Measurements from ENCODE around the gene DUOX1. TPM values are rescaled to one million over a fixed set of nuclear protein-coding genes. Genes with fewer than 3 reads are reported as not detected.

DUOX1 gene
- total and polyA plus RNA-seq, 8 donors: 2.9 to 114 (median 62.6) TPM; not detected in 1

DNA sequence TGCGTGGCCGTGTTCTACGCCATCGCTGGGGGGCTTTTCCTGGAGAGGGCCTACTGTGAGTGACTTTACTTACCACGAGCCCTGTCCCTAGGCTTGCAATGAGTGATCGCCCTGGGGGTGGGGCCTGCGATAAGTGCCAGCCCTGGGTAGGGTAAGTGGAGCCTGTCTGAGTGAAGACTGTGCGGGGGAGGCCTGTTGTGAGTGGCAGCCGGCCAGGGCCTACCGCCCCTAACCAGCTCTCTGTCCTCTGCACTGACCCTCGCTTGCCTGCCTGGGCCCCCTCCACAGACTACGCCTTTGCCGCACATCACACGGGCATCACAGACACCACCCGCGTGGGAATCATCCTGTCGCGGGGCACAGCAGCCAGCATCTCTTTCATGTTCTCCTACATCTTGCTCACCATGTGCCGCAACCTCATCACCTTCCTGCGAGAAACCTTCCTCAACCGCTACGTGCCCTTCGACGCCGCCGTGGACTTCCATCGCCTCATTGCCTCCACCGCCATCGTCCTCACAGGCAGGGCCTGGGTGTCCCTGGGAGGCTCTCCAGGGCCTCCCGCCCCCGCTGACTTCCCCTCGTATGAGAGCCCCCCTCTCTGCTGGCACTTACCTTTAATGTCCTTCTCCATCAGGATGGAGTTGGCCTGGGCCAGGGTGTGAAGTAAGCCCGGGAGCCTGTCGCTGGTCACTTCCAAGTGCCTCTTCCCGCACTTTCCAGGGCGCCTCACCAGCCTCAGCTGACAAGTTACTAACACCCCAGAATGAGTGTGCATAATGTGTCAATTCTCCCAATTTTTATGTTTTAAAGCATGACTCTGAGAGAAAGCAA is 22.4 kb downstream of the DUOX1 start:
- no peaks in the 10 kb centered on the region for H3K9me3 ChIP-seq
- intact Hi-C loops (cut with DNase I; ENCODE audit: low total_unique reads): no loop called here
- WGBS, 5 donors: 94 to 96% (median 95%) methylated on average over 34 to 36 of the region's 36 CpGs
- no peak for DNase-seq
- H3K4me3 ChIP-seq: no peak overlapping the region
- H3K27me3 ChIP-seq: no peaks in the 10 kb centered on the region
- H3K4me1 ChIP-seq: no peaks in the 10 kb centered on the region
- TF ChIP-seq, protein P1, sequence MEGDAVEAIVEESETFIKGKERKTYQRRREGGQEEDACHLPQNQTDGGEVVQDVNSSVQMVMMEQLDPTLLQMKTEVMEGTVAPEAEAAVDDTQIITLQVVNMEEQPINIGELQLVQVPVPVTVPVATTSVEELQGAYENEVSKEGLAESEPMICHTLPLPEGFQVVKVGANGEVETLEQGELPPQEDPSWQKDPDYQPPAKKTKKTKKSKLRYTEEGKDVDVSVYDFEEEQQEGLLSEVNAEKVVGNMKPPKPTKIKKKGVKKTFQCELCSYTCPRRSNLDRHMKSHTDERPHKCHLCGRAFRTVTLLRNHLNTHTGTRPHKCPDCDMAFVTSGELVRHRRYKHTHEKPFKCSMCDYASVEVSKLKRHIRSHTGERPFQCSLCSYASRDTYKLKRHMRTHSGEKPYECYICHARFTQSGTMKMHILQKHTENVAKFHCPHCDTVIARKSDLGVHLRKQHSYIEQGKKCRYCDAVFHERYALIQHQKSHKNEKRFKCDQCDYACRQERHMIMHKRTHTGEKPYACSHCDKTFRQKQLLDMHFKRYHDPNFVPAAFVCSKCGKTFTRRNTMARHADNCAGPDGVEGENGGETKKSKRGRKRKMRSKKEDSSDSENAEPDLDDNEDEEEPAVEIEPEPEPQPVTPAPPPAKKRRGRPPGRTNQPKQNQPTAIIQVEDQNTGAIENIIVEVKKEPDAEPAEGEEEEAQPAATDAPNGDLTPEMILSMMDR (IDR thresholded peaks at IDR 0.05): no peak
- TF ChIP-seq POLR2A (IDR thresholded peaks at IDR 0.05): no peak
- no peak overlapping the region for H3K27ac ChIP-seq
- H3K36me3 ChIP-seq: peaks cover 17 to 69% (median 37%) of the 10 kb centered on the region in 4 donors

- Histone ChIP-seq H3K4me3 (no peak overlapping the region), H3K36me3 (peaks cover 14 to 53% (median 27%) of the 10 kb centered on the region in 4 donors), H3K27me3 (no peaks in the 10 kb centered on the region), H3K4me1 (no peaks in the 10 kb centered on the region), H3K27ac (no peak overlapping the region), H3K9me3 (no peaks in the 10 kb centered on the region)
- no peak for DNase-seq
- WGBS, 5 donors: 75 to 85% (median 81%) methylated on average over 8 of the region's 8 CpGs
- TF ChIP-seq, protein P1 (IDR thresholded peaks at IDR 0.05): no peak
- no peak for TF ChIP-seq POLR2AphosphoS5 (IDR thresholded peaks at IDR 0.05)
- TF ChIP-seq POLR2A (IDR thresholded peaks at IDR 0.05): no peak
- TF ChIP-seq EP300 (IDR thresholded peaks at IDR 0.05): no peak
- intact Hi-C loops (cut with DNase I; ENCODE audit: low total_unique reads): no loop called here
Measured at GRCh38 chr15:45155739-45156138, 25.9 kb downstream of the DUOX1 start.

DNA sequence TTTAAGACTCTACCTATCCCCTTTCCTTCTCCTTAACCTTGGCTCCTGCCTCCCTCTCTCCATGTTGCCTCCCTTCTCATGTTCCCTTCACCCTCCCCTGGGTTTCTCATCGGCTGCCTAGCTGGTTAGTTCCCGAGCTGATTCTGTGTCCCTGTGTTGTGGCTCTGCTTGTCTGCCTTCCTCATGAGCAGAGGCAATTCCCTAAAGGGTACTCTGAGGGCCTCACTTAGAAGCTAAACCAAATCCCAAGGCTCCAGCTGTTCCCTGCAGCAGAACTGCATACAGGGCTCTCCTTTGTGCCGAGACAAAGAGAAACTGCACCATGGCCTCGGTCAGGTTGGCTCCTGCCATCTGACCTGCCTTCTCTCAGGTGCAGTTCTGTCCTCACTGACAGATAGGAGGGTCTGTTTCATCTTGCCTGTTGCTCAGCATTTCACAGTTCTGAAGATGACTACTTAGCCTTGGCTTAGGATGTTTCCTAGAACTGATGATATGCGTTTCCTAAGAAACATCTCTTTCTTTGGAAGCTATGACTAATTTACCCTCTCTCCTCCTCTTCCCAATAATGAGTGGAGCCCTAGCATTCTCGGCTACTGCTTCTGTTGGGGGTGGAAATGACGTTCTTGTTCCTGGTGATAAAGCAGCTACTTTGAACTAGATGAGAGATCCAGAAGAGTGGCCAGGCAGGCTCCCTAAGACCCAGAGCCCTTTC is 27.1 kb downstream of the DUOX1 start:
- Histone ChIP-seq H3K27ac (no peak overlapping the region), H3K36me3 (peaks cover 12 to 49% (median 16%) of the 10 kb centered on the region in 4 donors), H3K4me1 (peaks cover 0 to 5% (median under 1%) of the 10 kb centered on the region in 4 donors), H3K27me3 (no peaks in the 10 kb centered on the region), H3K9me3 (no peaks in the 10 kb centered on the region), H3K4me3 (no peak overlapping the region)
- 72 to 84% (median 82%) methylated on average over 7 of the region's 7 CpGs for WGBS, 5 donors
- TF ChIP-seq POLR2AphosphoS5 (IDR thresholded peaks at IDR 0.05): no peak
- TF ChIP-seq POLR2A (IDR thresholded peaks at IDR 0.05): no peak
- no peak for TF ChIP-seq EP300 (IDR thresholded peaks at IDR 0.05)
- TF ChIP-seq, protein P1 (IDR thresholded peaks at IDR 0.05): no peak
- no peak for DNase-seq
- intact Hi-C loops (cut with DNase I; ENCODE audit: low total_unique reads): no loop called here

DNA sequence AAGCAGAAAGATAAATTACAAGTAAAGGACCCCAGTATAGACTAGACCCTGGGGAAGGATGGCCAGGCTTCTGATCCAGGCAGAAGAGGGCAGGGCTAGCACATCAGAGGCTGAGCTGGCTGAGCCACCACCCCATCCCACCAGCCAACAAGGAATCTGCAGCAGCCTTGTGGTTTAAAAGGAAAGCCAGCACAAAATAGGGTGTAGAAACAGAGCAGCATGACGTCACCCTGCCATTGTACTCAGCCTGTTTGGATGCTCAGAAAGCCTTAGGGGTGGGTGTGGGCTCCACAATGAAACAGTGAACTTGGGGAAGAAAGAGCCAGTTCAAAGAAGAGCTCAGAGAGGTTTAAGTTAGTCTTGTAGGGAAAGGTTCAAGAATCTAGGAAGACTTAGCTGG is 28.2 kb downstream of the DUOX1 start:
- H3K4me1 ChIP-seq: peaks cover 5 to 16% (median 8%) of the 10 kb centered on the region in 4 donors
- 50 to 81% (median 73%) methylated on average over 1 of the region's 1 CpG for WGBS, 5 donors
- H3K9me3 ChIP-seq: no peaks in the 10 kb centered on the region
- DNase-seq: peak in 1 of 2 donors; percentile 70
- TF ChIP-seq POLR2A (IDR thresholded peaks at IDR 0.05): no peak
- no peak for TF ChIP-seq EP300 (IDR thresholded peaks at IDR 0.05)
- no peak for TF ChIP-seq POLR2AphosphoS5 (IDR thresholded peaks at IDR 0.05)
- TF ChIP-seq, protein P1 (IDR thresholded peaks at IDR 0.05): no peak
- no peak overlapping the region for H3K27ac ChIP-seq
- H3K4me3 ChIP-seq: no peak overlapping the region
- no peaks in the 10 kb centered on the region for H3K27me3 ChIP-seq
- intact Hi-C loops (cut with DNase I; ENCODE audit: low total_unique reads): no loop called here
- peaks cover 4 to 42% (median 8%) of the 10 kb centered on the region in 4 donors for H3K36me3 ChIP-seq
